Activated naive CD4-positive, alpha-beta T cell treated with anti-CD3 and anti-CD28 coated beads, Interleukin-2, amount 10 ng/mL, durations not matched to agents 7 days and 5 days (primary cell): ENCODE data around the gene PER2.
"Not testable (repeated sequence)": the region's sequence is repeated elsewhere in the genome, so short reads cannot be mapped to it uniquely, and the experiment has no call there.

Source experiments
- CTCF ChIA-PET: fragments of 350-600 bp; sonication (Branson Sonifier 250); formaldehyde crosslinking; loops from one replicate; lab custom pipeline; 2021; ENCODE audit warnings: antibody characterized with exemption; lab: Charles Lee
- DNase-seq: peaks from one replicate; pipeline ENCODE4 v3.0.0-alpha.2; 2020
- H3K27ac Mint-ChIP-seq: one replicate; pipeline ENCODE4 v1.8.0; 2021; ENCODE audit warnings: mild to moderate bottlenecking, moderate library complexity, mixed read lengths
- H3K27me3 Mint-ChIP-seq: one replicate; pipeline ENCODE4 v1.8.0; 2021; ENCODE audit warnings: mild to moderate bottlenecking, mixed read lengths
- H3K36me3 Mint-ChIP-seq: one replicate; pipeline ENCODE4 v1.8.0; 2021; ENCODE audit warnings: mixed read lengths
- H3K4me1 Mint-ChIP-seq: one replicate; pipeline ENCODE4 v1.8.0; 2021; ENCODE audit warnings: mixed read lengths
- H3K4me3 Mint-ChIP-seq: one replicate; pipeline ENCODE4 v1.8.0; 2021; ENCODE audit warnings: mild to moderate bottlenecking, moderate library complexity, mixed read lengths
- H3K9me3 Mint-ChIP-seq: one replicate; pipeline ENCODE4 v1.8.0; 2021; ENCODE audit warnings: mixed read lengths

The PER2 gene

GRCh38 chr2:238320648-238321281 is 32.4 kb upstream of the PER2 start:
- Mint-ChIP-seq H3K27me3 (peaks cover 35% of the 10 kb centered on the region), H3K9me3 (no peaks in the 10 kb centered on the region), H3K4me1 (peaks cover 19% of the 10 kb centered on the region), H3K27ac (no peak overlapping the region), H3K4me3 (peak overlapping the region; percentile 75), H3K36me3 (no peaks in the 10 kb centered on the region)
- peak; percentile 44 for DNase-seq
- CTCF ChIA-PET, result no interaction called here

GRCh38 chr2:238320246-238320647 is 31.8 kb upstream of the PER2 start, which contains the start of gene TRAF3IP1:
TSS of gene TRAF3IP1 (plus strand) at chr2:238320518. CDS start at chr2:238320663, 145 bp downstream.
- CTCF ChIA-PET, result no interaction called here
- Mint-ChIP-seq H3K4me1 (peaks cover 19% of the 10 kb centered on the region), H3K9me3 (no peaks in the 10 kb centered on the region), H3K27me3 (peaks cover 36% of the 10 kb centered on the region), H3K36me3 (no peaks in the 10 kb centered on the region), H3K4me3 (peak within 1 kb of the TSS; percentile 75), H3K27ac (no peak within 1 kb of the TSS)
- peak; percentile 91 for DNase-seq

GRCh38 chr2:238315031-238315595 is 26.7 kb upstream of the PER2 start:
- Mint-ChIP-seq H3K36me3 (no peaks in the 10 kb centered on the region), H3K4me1 (peaks cover 9% of the 10 kb centered on the region), H3K4me3 (no peak overlapping the region), H3K27ac (no peak overlapping the region), H3K9me3 (no peaks in the 10 kb centered on the region), H3K27me3 (peaks cover 44% of the 10 kb centered on the region)
- CTCF ChIA-PET, result interaction anchor here (0.5 kb wide), 1 partner anchor 34 kb away, joined by 3 read pairs; no protein-coding TSS in a partner anchor
- DNase-seq, result no peak

- H3K27ac Mint-ChIP-seq, result no peak overlapping the region
- no peaks in the 10 kb centered on the region for H3K36me3 Mint-ChIP-seq
- CTCF ChIA-PET, result no interaction called here
- peaks cover 40% of the 10 kb centered on the region for H3K27me3 Mint-ChIP-seq
- no peak overlapping the region for H3K4me3 Mint-ChIP-seq
- H3K9me3 Mint-ChIP-seq, result no peaks in the 10 kb centered on the region
- no peak for DNase-seq
- peaks cover 5% of the 10 kb centered on the region for H3K4me1 Mint-ChIP-seq
Measured at GRCh38 chr2:238314576-238314975, 26.2 kb upstream of the PER2 start.

- H3K27ac Mint-ChIP-seq, result no peak overlapping the region
- H3K36me3 Mint-ChIP-seq, result no peaks in the 10 kb centered on the region
- CTCF ChIA-PET, result interaction anchor here (1.3 kb wide), 1 partner anchor 9 kb away, joined by 3 read pairs; no protein-coding TSS in a partner anchor
- H3K9me3 Mint-ChIP-seq, result no peaks in the 10 kb centered on the region
- no peak for DNase-seq
- no peak overlapping the region for H3K4me3 Mint-ChIP-seq
- H3K27me3 Mint-ChIP-seq, result peaks cover 40% of the 10 kb centered on the region
- H3K4me1 Mint-ChIP-seq, result no peaks in the 10 kb centered on the region
Measured at GRCh38 chr2:238313991-238314350, 25.6 kb upstream of the PER2 start.

GRCh38 chr2:238313289-238313990 is 25.0 kb upstream of the PER2 start:
- no peak overlapping the region for H3K4me3 Mint-ChIP-seq
- no peaks in the 10 kb centered on the region for H3K4me1 Mint-ChIP-seq
- no peaks in the 10 kb centered on the region for H3K9me3 Mint-ChIP-seq
- CTCF ChIA-PET, result interaction anchor here (1.3 kb wide), 1 partner anchor 10 kb away, joined by 3 read pairs; no protein-coding TSS in a partner anchor
- no peak overlapping the region for H3K27ac Mint-ChIP-seq
- no peaks in the 10 kb centered on the region for H3K36me3 Mint-ChIP-seq
- peaks cover 36% of the 10 kb centered on the region for H3K27me3 Mint-ChIP-seq
- no peak for DNase-seq

- H3K4me3 Mint-ChIP-seq, H3K27ac Mint-ChIP-seq, H3K9me3 Mint-ChIP-seq, H3K36me3 Mint-ChIP-seq, DNase-seq, H3K4me1 Mint-ChIP-seq, CTCF ChIA-PET: not testable (repeated sequence)
- H3K27me3 Mint-ChIP-seq, result peaks cover 21% of the 10 kb centered on the region
Measured at GRCh38 chr2:238310721-238311120, 22.3 kb upstream of the PER2 start.

GRCh38 chr2:238308177-238308576 is 19.8 kb upstream of the PER2 start:
- no peaks in the 10 kb centered on the region for H3K4me1 Mint-ChIP-seq
- no peaks in the 10 kb centered on the region for H3K9me3 Mint-ChIP-seq
- H3K4me3 Mint-ChIP-seq, result no peak overlapping the region
- CTCF ChIA-PET, result no interaction called here
- no peak for DNase-seq
- no peaks in the 10 kb centered on the region for H3K36me3 Mint-ChIP-seq
- peaks cover 37% of the 10 kb centered on the region for H3K27me3 Mint-ChIP-seq
- no peak overlapping the region for H3K27ac Mint-ChIP-seq

GRCh38 chr2:238306672-238306998 is 18.2 kb upstream of the PER2 start:
- CTCF ChIA-PET, result no interaction called here
- Mint-ChIP-seq H3K27me3 (peaks cover 47% of the 10 kb centered on the region), H3K36me3 (no peaks in the 10 kb centered on the region), H3K9me3 (no peaks in the 10 kb centered on the region), H3K27ac (no peak overlapping the region), H3K4me3 (no peak overlapping the region), H3K4me1 (no peaks in the 10 kb centered on the region)
- no peak for DNase-seq

- H3K36me3 Mint-ChIP-seq, result no peaks in the 10 kb centered on the region
- no peak overlapping the region for H3K27ac Mint-ChIP-seq
- DNase-seq, result no peak
- no peaks in the 10 kb centered on the region for H3K4me1 Mint-ChIP-seq
- H3K4me3 Mint-ChIP-seq, result no peak overlapping the region
- CTCF ChIA-PET, result no interaction called here
- H3K27me3 Mint-ChIP-seq, result peaks cover 49% of the 10 kb centered on the region
- no peaks in the 10 kb centered on the region for H3K9me3 Mint-ChIP-seq
Measured at GRCh38 chr2:238305965-238306671, 17.7 kb upstream of the PER2 start.

GRCh38 chr2:238305092-238305862 is 16.9 kb upstream of the PER2 start:
- no peaks in the 10 kb centered on the region for H3K36me3 Mint-ChIP-seq
- H3K9me3 Mint-ChIP-seq, result no peaks in the 10 kb centered on the region
- H3K27me3 Mint-ChIP-seq, result peaks cover 49% of the 10 kb centered on the region
- H3K4me1 Mint-ChIP-seq, result no peaks in the 10 kb centered on the region
- CTCF ChIA-PET, result no interaction called here
- no peak for DNase-seq
- no peak overlapping the region for H3K27ac Mint-ChIP-seq
- H3K4me3 Mint-ChIP-seq, result no peak overlapping the region

- peaks cover 54% of the 10 kb centered on the region for H3K27me3 Mint-ChIP-seq
- DNase-seq, result no peak
- no peak overlapping the region for H3K27ac Mint-ChIP-seq
- no peaks in the 10 kb centered on the region for H3K9me3 Mint-ChIP-seq
- no peak overlapping the region for H3K4me3 Mint-ChIP-seq
- no peaks in the 10 kb centered on the region for H3K4me1 Mint-ChIP-seq
- H3K36me3 Mint-ChIP-seq, result no peaks in the 10 kb centered on the region
- CTCF ChIA-PET, result no interaction called here
Measured at GRCh38 chr2:238304116-238304515, 15.7 kb upstream of the PER2 start.

GRCh38 chr2:238302751-238303150 is 14.3 kb upstream of the PER2 start:
- Mint-ChIP-seq H3K36me3 (no peaks in the 10 kb centered on the region), H3K9me3 (no peaks in the 10 kb centered on the region)

GRCh38 chr2:238302087-238302486 is 13.7 kb upstream of the PER2 start:
- Mint-ChIP-seq H3K9me3 (no peaks in the 10 kb centered on the region), H3K36me3 (no peaks in the 10 kb centered on the region), H3K27me3 (peaks cover 54% of the 10 kb centered on the region), H3K4me3 (no peak overlapping the region), H3K4me1 (no peaks in the 10 kb centered on the region), H3K27ac (no peak overlapping the region)
- no peak for DNase-seq
- CTCF ChIA-PET, result no interaction called here

More at GRCh38 chr2:238302751-238303150, 14.3 kb upstream of the PER2 start:
- Mint-ChIP-seq H3K4me3 (no peak overlapping the region), H3K27me3 (peaks cover 52% of the 10 kb centered on the region), H3K4me1 (no peaks in the 10 kb centered on the region), H3K27ac (no peak overlapping the region)
- CTCF ChIA-PET, result no interaction called here
- no peak for DNase-seq
